Measurements from ENCODE around the gene TMEM86B. TPM values are rescaled to one million over a fixed set of nuclear protein-coding genes. Genes with fewer than 3 reads are reported as not detected.

Gene TMEM86B
- total and polyA plus RNA-seq, 3 donors from 2014 or later: 12.8 to 13.9 (median 13.4) TPM

GRCh38 chr19:55238030-55238429 lies 9.5 kb upstream of the TMEM86B start:
- intact Hi-C loops (cut with DNase I; ENCODE audit: low total_unique reads): no loop called here
- H3K4me3 ChIP-seq: no peak overlapping the region
- WGBS, 2 donors: 89 to 93% methylated on average over 7 to 8 of the region's 8 CpGs
- no peaks in the 10 kb centered on the region for H3K4me1 ChIP-seq
- no peak for DNase-seq
- H3K9me3 ChIP-seq: no peaks in the 10 kb centered on the region
- no peaks in the 10 kb centered on the region for H3K36me3 ChIP-seq (ENCODE audit: low read depth, missing control alignments)
- no peak overlapping the region for H3K27ac ChIP-seq
- no peaks in the 10 kb centered on the region for H3K27me3 ChIP-seq
- TF ChIP-seq POLR2A (IDR thresholded peaks at IDR 0.05): no peak
- no peak for TF ChIP-seq CTCF (IDR thresholded peaks at IDR 0.05)

- no peak for TF ChIP-seq CTCF (IDR thresholded peaks at IDR 0.05)
- TF ChIP-seq POLR2A (IDR thresholded peaks at IDR 0.05): no peak
- intact Hi-C loops (cut with DNase I; ENCODE audit: low total_unique reads): no loop called here
- Histone ChIP-seq H3K27ac (no peak overlapping the region), H3K4me1 (no peaks in the 10 kb centered on the region), H3K9me3 (no peaks in the 10 kb centered on the region), H3K36me3 (ENCODE audit: low read depth, missing control alignments) (no peaks in the 10 kb centered on the region), H3K27me3 (no peaks in the 10 kb centered on the region), H3K4me3 (no peak overlapping the region)
- no peak for DNase-seq
- 92 to 94% methylated on average over 5 of the region's 5 CpGs for WGBS, 2 donors
Measured at GRCh38 chr19:55232986-55233385, 4.4 kb upstream of the TMEM86B start.

- DNase-seq: no peak
- no peaks in the 10 kb centered on the region for H3K4me1 ChIP-seq
- no peaks in the 10 kb centered on the region for H3K27me3 ChIP-seq
- H3K27ac ChIP-seq: no peak overlapping the region
- no peaks in the 10 kb centered on the region for H3K36me3 ChIP-seq (ENCODE audit: low read depth, missing control alignments)
- TF ChIP-seq CTCF (IDR thresholded peaks at IDR 0.05): no peak
- TF ChIP-seq POLR2A (IDR thresholded peaks at IDR 0.05): no peak
- no peak overlapping the region for H3K4me3 ChIP-seq
- 88% methylated on average over 10 to 12 of the region's 12 CpGs for WGBS, 2 donors
- no peaks in the 10 kb centered on the region for H3K9me3 ChIP-seq
- intact Hi-C loops (cut with DNase I; ENCODE audit: low total_unique reads): no loop called here
Measured at GRCh38 chr19:55232286-55232602, 3.7 kb upstream of the TMEM86B start.

GRCh38 chr19:55231391-55232285 lies 3.1 kb upstream of the TMEM86B start:
- WGBS, 2 donors: 88 to 92% methylated on average over 11 to 26 of the region's 30 CpGs
- intact Hi-C loops (cut with DNase I; ENCODE audit: low total_unique reads): no loop called here
- no peak for DNase-seq
- H3K4me3 ChIP-seq: no peak overlapping the region
- no peaks in the 10 kb centered on the region for H3K36me3 ChIP-seq (ENCODE audit: low read depth, missing control alignments)
- no peaks in the 10 kb centered on the region for H3K9me3 ChIP-seq
- no peak overlapping the region for H3K27ac ChIP-seq
- TF ChIP-seq CTCF (IDR thresholded peaks at IDR 0.05) (no peak), POLR2A (IDR thresholded peaks at IDR 0.05) (no peak)
- H3K4me1 ChIP-seq: no peaks in the 10 kb centered on the region
- H3K27me3 ChIP-seq: no peaks in the 10 kb centered on the region

GRCh38 chr19:55230780-55231179 lies 2.2 kb upstream of the TMEM86B start:
- H3K36me3 ChIP-seq (ENCODE audit: low read depth, missing control alignments): no peaks in the 10 kb centered on the region
- TF ChIP-seq CTCF (IDR thresholded peaks at IDR 0.05) (no peak), POLR2A (IDR thresholded peaks at IDR 0.05) (no peak)
- H3K27ac ChIP-seq: no peak overlapping the region
- H3K27me3 ChIP-seq: no peaks in the 10 kb centered on the region
- no peak overlapping the region for H3K4me3 ChIP-seq
- intact Hi-C loops (cut with DNase I; ENCODE audit: low total_unique reads): no loop called here
- no peaks in the 10 kb centered on the region for H3K9me3 ChIP-seq
- 89 to 100% methylated on average over 4 to 12 of the region's 13 CpGs for WGBS, 2 donors
- no peak for DNase-seq
- no peaks in the 10 kb centered on the region for H3K4me1 ChIP-seq

Measured in testis (tissue), 3 donors.